Adrenal gland (tissue), 12 donors: Measurements from ENCODE around the gene BTBD16. TPM values are rescaled to one million over a fixed set of nuclear protein-coding genes. Genes with fewer than 3 reads are reported as not detected.

ENCODE experiments used
- DNase-seq, 7 donors: peaks; one replicate each; pipeline ENCODE4 v3.0.0-alpha.2; 2019 to 2020
- H3K27ac ChIP-seq, 5 donors: fragments of 200-600 bp; sonication (generic) in 4 of 5; 1 replicate in 3 of 5; 2 replicates in 2 of 5; pipeline versions ENCODE4 v1.5.1 to v1.8.0; 2016 to 2020; ENCODE audit warnings: mild to moderate bottlenecking in 1 of 5
- H3K27me3 ChIP-seq: fragments of 200-600 bp; 2 replicates; pipeline ENCODE4 v1.8.0; 2021
- H3K36me3 ChIP-seq, 2 donors: fragments of 200-600 bp; replicated peaks in 1 of 2; 1 replicate in 1 of 2; 2 replicates in 1 of 2; pipeline versions ENCODE4 v1.5.1 to v1.8.0; 2018 to 2022
- H3K4me1 ChIP-seq, 2 donors: fragments of 200-600 bp; replicated peaks in 1 of 2; 1 replicate in 1 of 2; 2 replicates in 1 of 2; pipeline versions ENCODE4 v1.5.1 to v1.8.0; 2018 to 2021
- H3K4me3 ChIP-seq, 4 donors: fragments of 200-600 bp; sonication (generic) in 3 of 4; one replicate each; pipeline ENCODE4 v1.5.1; 2016 to 2018
- H3K9me3 ChIP-seq, 3 donors: fragments of 200-600 bp; sonication (generic) in 1 of 3; replicated peaks in 1 of 3; 1 replicate in 2 of 3; 2 replicates in 1 of 3; pipeline versions ENCODE4 v1.5.1 to v1.8.0; 2016 to 2021
- CTCF ChIP-seq, 6 experiments: fragments of 450-650 bp in 4 of 6; fragments of 200-600 bp in 2 of 6; sonication (generic) in 1 of 6; IDR thresholded peaks; 1 replicate in 5 of 6; 2 replicates in 1 of 6; pipeline versions ENCODE4 v1.5.1 to v1.8.0; 2016 to 2021; ENCODE audit warnings: antibody characterized with exemption in 6 of 6, mild to moderate bottlenecking in 2 of 6, moderate library complexity in 1 of 6
- POLR2A ChIP-seq, 2 donors: fragments of 450-650 bp; IDR thresholded peaks; one replicate each; pipeline ENCODE4 v1.6.1; 2017; ENCODE audit warnings: antibody characterized with exemption in 2 of 2, mild to moderate bottlenecking in 2 of 2, moderate library complexity in 1 of 2
- WGBS, 4 donors: extraction: QIAGEN DNeasy Blood & Tissue Kit in 2 of 4; methylation state at CpG; one replicate each; pipeline versions ENCODE4 v1.1.5 to v1.1.7; 2013 to 2017; 5-methylcytosine and 5-hydroxymethylcytosine counted together
- intact Hi-C, 2 donors: fragments of 100-400 bp; cut with DNase I; formaldehyde crosslinking; loops; one replicate each; pipeline versions ENCODE4 v1.14.1 to v1.15.0; 2022 to 2023
- polyA plus RNA-seq, 3 donors: library from polyadenylated mRNA; stranded (reverse); fragments of 200-250 nt in 2 of 3; fragments of 350-450 nt in 1 of 3; fragmentation: Illumina TruSeq in 1 of 3; extraction: RNeasy Lipid Tissue Mini Kit (QIAGEN cat#74804) in 1 of 3; gene quantifications; one replicate each; pipeline ENCODE4 v1.2.3, GENCODE V29; 2013 to 2014
- total RNA-seq, 9 donors: library from RNA; depleted of rRNA in 4 of 9; stranded (reverse); fragments of >200 nt in 4 of 9; fragments of 120-200 nt in 1 of 9; fragmentation: NEBNext Ultra II Directional in 1 of 9; extraction: Animal tissue kit (Norgen Biotek cat#: 25700) in 1 of 9; gene quantifications; one replicate each; pipeline versions ENCODE4 v1.1.0 to v1.2.4, GENCODE V29; 2013 to 2023
- donor health status: healthy with polysubstance abuse.
- donor health status: Bipolar disorder and iron deficiency.
- donor health status: DM: yes; HTN: yes; CAD: no.
- donor health status: DM: no; HTN: no; CAD: no.
- donor health status: DM: no; HTN: no; CAD: no.
- donor health status: DM: yes; HTN: yes; CAD: no.

Gene BTBD16
- total and polyA plus RNA-seq, 12 donors: 0.11 to 0.48 (median 0.24) TPM; not detected in 5

DNA sequence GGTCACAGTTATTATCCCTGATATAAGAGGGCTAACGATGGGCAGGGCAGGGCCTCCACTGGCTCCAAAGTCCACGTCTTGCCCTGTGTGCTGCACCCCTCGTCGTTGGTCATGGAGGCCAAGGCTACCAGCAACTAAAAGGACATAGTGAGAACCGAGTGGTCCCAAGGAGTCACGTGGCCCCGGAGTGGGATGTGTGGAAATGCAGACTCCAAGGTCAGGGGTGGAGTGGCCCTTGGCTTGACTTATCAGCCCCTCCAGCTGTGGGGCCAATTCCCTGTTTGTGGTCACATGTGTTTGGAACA is 30.7 kb downstream of the BTBD16 start:
- no peak for TF ChIP-seq CTCF (IDR thresholded peaks at IDR 0.05)
- TF ChIP-seq POLR2A (IDR thresholded peaks at IDR 0.05): no peak
- intact Hi-C loops: no loop called here
- Histone ChIP-seq H3K9me3 (no peaks in the 10 kb centered on the region), H3K36me3 (no peaks in the 10 kb centered on the region), H3K27me3 (peaks cover 3% of the 10 kb centered on the region), H3K4me3 (no peak overlapping the region), H3K4me1 (peaks cover 0 to 7% of the 10 kb centered on the region in 2 donors), H3K27ac (no peak overlapping the region)
- 74 to 83% (median 79%) methylated on average over 7 of the region's 7 CpGs for WGBS, 4 donors
- no peak for DNase-seq

DNA sequence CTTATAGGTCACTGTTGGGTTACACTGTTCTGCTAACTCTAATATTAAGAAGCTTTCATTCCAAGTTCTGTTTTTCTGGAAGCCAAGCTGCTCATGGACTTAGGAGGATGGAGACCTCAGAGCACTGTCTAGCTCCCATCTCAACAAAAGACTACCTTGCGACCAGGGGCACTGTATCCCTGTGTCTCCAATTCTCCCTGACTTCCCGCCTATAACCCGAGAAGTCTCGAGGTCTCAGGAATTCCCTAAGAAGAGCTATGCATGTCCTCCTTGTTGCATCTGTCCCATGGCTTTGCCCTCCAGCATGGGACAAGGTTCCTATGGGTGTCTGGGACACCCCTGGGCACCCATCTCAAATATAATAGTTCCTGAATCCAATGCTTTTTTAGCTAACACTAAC is 31.2 kb downstream of the BTBD16 start:
- H3K36me3 ChIP-seq: no peaks in the 10 kb centered on the region
- intact Hi-C loops: no loop called here
- H3K4me1 ChIP-seq: peaks cover 0 to 11% of the 10 kb centered on the region in 2 donors
- no peak for DNase-seq
- 90 to 93% (median 91%) methylated on average over 4 of the region's 4 CpGs for WGBS, 4 donors
- no peaks in the 10 kb centered on the region for H3K9me3 ChIP-seq
- no peak overlapping the region for H3K27ac ChIP-seq
- no peak overlapping the region for H3K4me3 ChIP-seq
- no peak for TF ChIP-seq CTCF (IDR thresholded peaks at IDR 0.05)
- no peak for TF ChIP-seq POLR2A (IDR thresholded peaks at IDR 0.05)
- no peaks in the 10 kb centered on the region for H3K27me3 ChIP-seq

DNA sequence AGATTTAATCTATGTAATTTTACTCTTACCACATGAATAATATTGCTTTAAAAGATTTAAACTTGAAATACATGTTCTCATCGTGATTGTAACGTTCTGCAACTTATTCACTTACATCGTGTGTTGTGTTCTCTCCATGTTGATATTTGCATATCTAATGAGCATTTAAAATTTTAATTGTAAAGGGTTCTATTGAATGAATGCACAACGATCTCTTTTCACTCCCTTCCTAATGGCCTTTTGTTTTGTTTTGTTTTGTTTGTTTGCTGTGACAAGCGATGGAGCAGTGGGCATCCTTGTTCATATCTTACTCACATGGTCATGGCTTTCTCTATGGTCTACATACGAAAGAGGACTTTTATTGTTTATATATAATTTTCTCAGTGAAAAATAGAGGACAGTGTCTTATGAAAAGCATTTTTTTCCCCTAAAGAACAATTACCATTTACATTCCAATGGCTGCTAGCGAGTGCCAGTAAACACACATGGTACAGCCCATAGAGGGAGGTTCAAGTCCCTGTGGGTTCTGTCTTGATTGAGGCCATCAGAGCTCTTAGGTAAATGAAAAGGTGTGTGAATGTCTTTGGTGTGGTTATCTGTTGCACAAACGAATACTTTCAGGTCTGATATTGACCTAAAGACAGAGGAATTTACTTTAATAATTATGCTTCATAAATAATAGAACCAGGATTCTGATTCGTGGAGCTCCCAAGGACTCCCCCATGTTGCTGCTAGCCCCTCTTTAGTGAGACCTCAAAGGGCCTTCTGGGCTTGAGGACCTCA is 32.4 kb downstream of the BTBD16 start:
- Histone ChIP-seq H3K9me3 (no peaks in the 10 kb centered on the region), H3K27me3 (no peaks in the 10 kb centered on the region), H3K4me3 (no peak overlapping the region), H3K36me3 (no peaks in the 10 kb centered on the region), H3K4me1 (peaks cover 4 to 20% of the 10 kb centered on the region in 2 donors), H3K27ac (no peak overlapping the region)
- no peak for DNase-seq
- TF ChIP-seq POLR2A (IDR thresholded peaks at IDR 0.05) (no peak), CTCF (IDR thresholded peaks at IDR 0.05) (no peak)
- 78 to 87% (median 81%) methylated on average over 9 of the region's 9 CpGs for WGBS, 4 donors
- intact Hi-C loops: no loop called here

GRCh38 chr10:122304054-122304579 is 33.0 kb downstream of the BTBD16 start:
- WGBS, 4 donors: 91 to 95% (median 94%) methylated on average over 6 to 7 of the region's 7 CpGs
- H3K27me3 ChIP-seq: no peaks in the 10 kb centered on the region
- intact Hi-C loops: no loop called here
- TF ChIP-seq POLR2A (IDR thresholded peaks at IDR 0.05) (no peak), CTCF (IDR thresholded peaks at IDR 0.05) (no peak)
- H3K9me3 ChIP-seq: no peaks in the 10 kb centered on the region
- DNase-seq: no peak
- H3K4me1 ChIP-seq: peaks cover 8 to 20% of the 10 kb centered on the region in 2 donors
- no peaks in the 10 kb centered on the region for H3K36me3 ChIP-seq
- no peak overlapping the region for H3K27ac ChIP-seq
- no peak overlapping the region for H3K4me3 ChIP-seq
